Left lung (tissue), 10 donors: ENCODE data around the gene TRIM7. TPM values are rescaled to one million over a fixed set of nuclear protein-coding genes. Genes with fewer than 3 reads are reported as not detected.

ENCODE experiments used
- ATAC-seq: fragments of 200-7000 bp; cut with Tn5 transposase; one replicate; pipeline ENCODE4 v1.9.1; 2020; ENCODE audit warnings: moderate library complexity
- DNase-seq, 4 donors: peaks; one replicate each; pipeline ENCODE4 v3.0.0-alpha.2; 2013 to 2020
- H3K27ac ChIP-seq, 2 donors: fragments of 200-600 bp; sonication (generic) in 1 of 2; one replicate each; pipeline versions ENCODE4 v1.5.0 to v1.8.0; 2020 to 2021
- H3K27me3 ChIP-seq, 2 donors: fragments of 200-600 bp; sonication (generic) in 1 of 2; one replicate each; pipeline versions ENCODE4 v1.5.0 to v1.8.0; 2020 to 2021
- H3K36me3 ChIP-seq, 2 donors: fragments of 200-600 bp; sonication (generic) in 1 of 2; one replicate each; pipeline versions ENCODE4 v1.5.0 to v1.8.0; 2020 to 2021
- H3K4me1 ChIP-seq, 2 donors: fragments of 200-600 bp; one replicate each; pipeline ENCODE4 v1.8.0; 2021
- H3K4me3 ChIP-seq, 2 donors: fragments of 200-600 bp; sonication (generic) in 1 of 2; one replicate each; pipeline versions ENCODE4 v1.5.0 to v1.8.0; 2020 to 2021; ENCODE audit warnings: mild to moderate bottlenecking in 1 of 2
- H3K9me3 ChIP-seq, 2 donors: fragments of 200-600 bp; sonication (generic) in 1 of 2; one replicate each; pipeline versions ENCODE4 v1.5.0 to v1.8.0; 2020 to 2021
- intact Hi-C, 2 donors: fragments of 100-400 bp; cut with DNase I; formaldehyde crosslinking; loops; one replicate each; pipeline versions ENCODE4 v1.11.2 to v1.14.2; 2022
- polyA plus RNA-seq, 6 donors: library from polyadenylated mRNA; unstranded; fragments of 120-200 nt; gene quantifications; one replicate each; pipeline ENCODE4 v1.2.1, GENCODE V29; 2013; ENCODE audit not compliant: insufficient read length in 6 of 6
- total RNA-seq, 2 donors: library from RNA; stranded (reverse); fragmentation: NEBNext Ultra II Directional; extraction: Animal tissue kit (Norgen Biotek cat#: 25700); gene quantifications; one replicate each; pipeline ENCODE4 v1.2.1, GENCODE V29; 2021
- TF ChIP-seq, protein P1 (sequence below), 2 donors: fragments of 200-600 bp; sonication (generic) in 1 of 2; IDR thresholded peaks; one replicate each; pipeline versions ENCODE4 v1.5.0 to v1.8.0; 2021; ENCODE audit warnings: antibody characterized with exemption in 2 of 2
- donor health status: DM: no; HTN: yes; CAD: no.
- donor health status: DM: no; HTN: no; CAD: no.

Gene TRIM7
- total and polyA plus RNA-seq, 8 donors = 0.30 to 5.7 (median 0.39) TPM

DNA sequence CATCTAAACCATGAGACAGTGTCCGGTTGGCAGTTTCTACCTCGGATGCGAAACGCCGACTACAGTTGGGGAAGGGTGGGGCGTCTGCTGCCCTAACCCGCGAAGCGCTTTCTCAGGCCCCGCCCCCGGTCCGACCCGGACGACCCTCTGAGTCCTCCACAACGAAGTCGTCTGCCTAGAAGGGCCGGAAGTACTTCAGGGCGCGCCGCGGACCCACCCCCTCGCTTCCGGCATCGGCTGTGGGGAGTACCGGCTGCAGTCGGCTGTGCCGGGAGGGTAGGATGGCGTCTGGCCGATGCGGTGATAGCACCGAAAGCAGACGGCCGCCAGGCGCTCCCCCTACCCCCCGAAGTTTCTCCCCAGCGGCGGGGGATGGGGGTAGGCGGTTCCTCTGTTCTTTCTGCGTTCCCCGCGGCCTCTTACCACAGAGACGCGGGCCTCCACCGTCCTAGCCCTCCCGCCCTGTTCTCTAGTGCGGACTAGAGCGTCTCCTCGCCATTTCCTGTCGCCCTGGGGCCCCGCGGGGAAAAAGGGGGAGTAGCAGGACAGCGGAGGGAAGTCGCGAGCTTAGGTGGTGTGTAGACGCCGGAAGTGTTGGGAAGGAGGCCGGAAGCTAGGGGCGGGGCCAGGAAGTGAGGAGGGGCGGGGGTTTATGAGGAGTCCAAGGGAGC is 18.2 kb upstream of the TRIM7 start, which contains the start of gene TRIM41:
TRIM41 (plus strand) TSS at position 224 of the 671 bp plus-strand sequence. CDS start 719 bp downstream, outside the sequence.
- Histone ChIP-seq H3K4me1 (peaks cover 4 to 41% of the 10 kb centered on the region in 2 donors), H3K27me3 (no peaks in the 10 kb centered on the region), H3K27ac (peak within 1 kb of the TSS; percentile 97 to 100), H3K4me3 (peak within 1 kb of the TSS; percentile 74 to 78), H3K9me3 (no peaks in the 10 kb centered on the region), H3K36me3 (peaks cover 0 to 12% of the 10 kb centered on the region in 2 donors)
- peak; percentile 97 to 100 (median 98) for DNase-seq
- TF ChIP-seq, protein P1, sequence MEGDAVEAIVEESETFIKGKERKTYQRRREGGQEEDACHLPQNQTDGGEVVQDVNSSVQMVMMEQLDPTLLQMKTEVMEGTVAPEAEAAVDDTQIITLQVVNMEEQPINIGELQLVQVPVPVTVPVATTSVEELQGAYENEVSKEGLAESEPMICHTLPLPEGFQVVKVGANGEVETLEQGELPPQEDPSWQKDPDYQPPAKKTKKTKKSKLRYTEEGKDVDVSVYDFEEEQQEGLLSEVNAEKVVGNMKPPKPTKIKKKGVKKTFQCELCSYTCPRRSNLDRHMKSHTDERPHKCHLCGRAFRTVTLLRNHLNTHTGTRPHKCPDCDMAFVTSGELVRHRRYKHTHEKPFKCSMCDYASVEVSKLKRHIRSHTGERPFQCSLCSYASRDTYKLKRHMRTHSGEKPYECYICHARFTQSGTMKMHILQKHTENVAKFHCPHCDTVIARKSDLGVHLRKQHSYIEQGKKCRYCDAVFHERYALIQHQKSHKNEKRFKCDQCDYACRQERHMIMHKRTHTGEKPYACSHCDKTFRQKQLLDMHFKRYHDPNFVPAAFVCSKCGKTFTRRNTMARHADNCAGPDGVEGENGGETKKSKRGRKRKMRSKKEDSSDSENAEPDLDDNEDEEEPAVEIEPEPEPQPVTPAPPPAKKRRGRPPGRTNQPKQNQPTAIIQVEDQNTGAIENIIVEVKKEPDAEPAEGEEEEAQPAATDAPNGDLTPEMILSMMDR (IDR thresholded peaks at IDR 0.05) = peak in 1 of 2 donors; percentile 64
- peak; percentile 88 for ATAC-seq
- intact Hi-C loops = no loop called here

DNA sequence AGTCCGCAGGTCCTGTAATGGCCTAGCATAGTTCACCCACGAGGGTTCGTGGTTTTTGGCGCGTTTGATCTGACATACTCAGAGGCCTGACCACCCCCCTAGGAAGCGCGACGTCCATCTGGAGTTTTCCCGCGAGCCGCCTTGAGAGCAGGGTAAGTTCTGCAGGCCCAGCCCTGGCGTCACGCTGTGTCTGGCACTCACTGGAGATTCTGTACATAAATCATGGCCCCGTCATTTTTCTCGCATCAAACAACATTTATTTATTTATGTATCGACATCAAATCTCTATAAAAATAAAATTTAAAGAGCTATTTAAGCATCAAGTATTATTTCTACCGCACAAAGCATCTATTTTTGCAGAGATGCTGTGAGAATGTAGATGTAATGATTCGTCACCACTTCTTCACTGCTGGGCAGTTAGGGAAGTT is 17.6 kb upstream of the TRIM7 start:
- TF ChIP-seq, protein P1 (IDR thresholded peaks at IDR 0.05) = no peak
- ATAC-seq (peak; percentile 17), DNase-seq (no peak)
- H3K9me3 ChIP-seq = no peaks in the 10 kb centered on the region
- H3K27ac ChIP-seq = peak overlapping the region; percentile 97 to 100
- peak overlapping the region; percentile 74 to 78 for H3K4me3 ChIP-seq
- H3K27me3 ChIP-seq = peaks cover 0 to 4% of the 10 kb centered on the region in 2 donors
- intact Hi-C loops = no loop called here
- H3K4me1 ChIP-seq = peaks cover 4 to 46% of the 10 kb centered on the region in 2 donors
- peaks cover 0 to 11% of the 10 kb centered on the region in 2 donors for H3K36me3 ChIP-seq

DNA sequence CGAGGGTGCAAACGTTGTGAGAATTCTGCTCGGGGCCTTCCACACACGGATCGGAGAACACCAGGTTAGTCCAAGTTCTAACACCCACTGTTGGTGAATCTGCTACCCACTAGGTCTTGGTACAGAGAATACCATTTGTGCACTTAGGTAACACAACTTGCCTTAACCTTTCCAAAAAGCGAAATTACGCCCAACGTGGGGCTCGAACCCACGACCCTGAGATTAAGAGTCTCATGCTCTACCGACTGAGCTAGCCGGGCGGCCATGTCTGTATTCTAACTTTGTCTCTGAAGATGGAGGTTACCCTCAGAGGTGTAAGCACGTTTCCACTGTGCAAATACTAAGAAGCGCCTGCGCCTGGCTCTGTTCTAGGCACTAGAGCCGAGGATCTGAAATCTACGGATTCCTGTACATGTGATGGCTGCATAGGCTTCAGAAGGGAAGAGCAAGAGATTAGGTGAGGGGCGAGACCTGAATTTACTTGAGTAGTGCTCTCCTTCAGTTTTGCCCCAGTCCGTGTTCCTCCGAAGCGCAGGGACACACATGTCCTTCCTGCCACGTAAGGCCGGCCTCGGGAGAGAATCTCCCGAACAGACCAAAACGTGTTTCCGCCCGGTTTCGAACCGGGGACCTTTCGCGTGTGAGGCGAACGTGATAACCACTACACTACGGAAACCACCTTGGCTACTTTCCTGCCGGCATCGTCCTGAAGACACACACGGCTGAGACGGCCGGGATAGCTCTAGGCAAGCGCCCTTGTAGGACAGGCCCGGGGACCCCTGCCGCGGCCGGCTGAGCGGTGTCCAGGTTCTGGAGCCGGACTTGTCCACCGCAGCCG is 17.0 kb upstream of the TRIM7 start:
- DNase-seq = peak; percentile 91 to 94 (median 93)
- Histone ChIP-seq H3K27ac (peak overlapping the region; percentile 97 to 100), H3K4me3 (peak overlapping the region; percentile 74 to 78), H3K27me3 (peaks cover 0 to 10% of the 10 kb centered on the region in 2 donors), H3K4me1 (peaks cover 4 to 52% of the 10 kb centered on the region in 2 donors), H3K36me3 (peaks cover 0 to 4% of the 10 kb centered on the region in 2 donors), H3K9me3 (no peaks in the 10 kb centered on the region)
- intact Hi-C loops = no loop called here
- ATAC-seq = peak; percentile 63
- TF ChIP-seq, protein P1 (IDR thresholded peaks at IDR 0.05) = no peak

DNA sequence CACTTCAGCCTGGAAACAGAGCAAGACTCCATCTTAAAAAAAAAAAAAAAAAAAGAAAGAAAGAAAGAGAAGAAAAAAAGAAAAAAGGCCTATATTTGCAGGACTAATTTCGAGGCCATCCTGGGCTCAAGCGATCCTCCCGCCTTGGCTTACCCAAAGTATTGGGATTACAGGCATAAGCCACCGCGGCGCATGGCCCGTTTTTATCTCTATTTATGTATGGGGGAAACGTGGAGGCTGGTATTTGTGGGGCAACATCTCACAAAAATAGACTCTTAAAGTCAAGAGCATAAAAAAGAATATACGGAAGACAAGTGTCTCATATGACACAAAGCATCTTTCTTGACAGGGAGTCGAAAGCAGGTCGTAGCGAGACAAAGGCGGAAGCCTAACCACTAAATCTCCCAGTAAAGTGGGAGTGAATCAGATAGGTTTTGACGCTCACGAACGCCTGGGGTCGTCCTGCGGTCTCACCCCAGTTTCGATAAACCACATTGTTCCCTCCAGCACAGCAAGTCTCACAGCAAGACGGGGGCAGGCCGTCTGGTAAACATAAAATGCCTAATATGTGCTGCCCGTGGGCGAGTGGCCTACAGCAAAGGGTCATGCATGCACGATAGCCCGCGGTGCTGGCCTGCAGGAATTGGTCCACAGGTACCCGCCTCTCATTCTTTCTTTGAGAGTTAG is 16.3 kb upstream of the TRIM7 start:
- Histone ChIP-seq H3K4me1 (peaks cover 4 to 59% of the 10 kb centered on the region in 2 donors), H3K36me3 (no peaks in the 10 kb centered on the region), H3K27ac (peak overlapping the region in 1 of 2 donors; percentile 100), H3K9me3 (no peaks in the 10 kb centered on the region), H3K4me3 (no peak overlapping the region), H3K27me3 (peaks cover 0 to 18% of the 10 kb centered on the region in 2 donors)
- intact Hi-C loops = no loop called here
- DNase-seq (peak in 2 of 4 donors; percentile 23 to 34), ATAC-seq (no peak)
- TF ChIP-seq, protein P1 (IDR thresholded peaks at IDR 0.05) = no peak
